Suprapubic skin (tissue), 4 donors: Measurements from ENCODE around the gene SLC10A1. TPM values are rescaled to one million over a fixed set of nuclear protein-coding genes. Genes with fewer than 3 reads are reported as not detected.
"Not testable (repeated sequence)": the region's sequence is repeated elsewhere in the genome, so short reads cannot be mapped to it uniquely, and the experiment has no call there.

Source experiments
- DNase-seq, 2 donors: peaks; one replicate each; pipeline ENCODE4 v3.0.0-alpha.2; 2019; ENCODE audit warnings: low spot score in 2 of 2
- H3K27ac ChIP-seq: fragments of 200-600 bp; sonication (generic); one replicate; pipeline ENCODE4 v1.5.1; 2019
- H3K27me3 ChIP-seq: fragments of 200-600 bp; sonication (generic); one replicate; pipeline ENCODE4 v1.5.1; 2019
- H3K36me3 ChIP-seq: fragments of 200-600 bp; sonication (generic); one replicate; pipeline ENCODE4 v1.5.1; 2019
- H3K4me1 ChIP-seq: fragments of 200-600 bp; sonication (generic); one replicate; pipeline ENCODE4 v1.5.1; 2019
- H3K4me3 ChIP-seq: fragments of 200-600 bp; sonication (generic); one replicate; pipeline ENCODE4 v1.5.1; 2019; ENCODE audit warnings: mild to moderate bottlenecking
- H3K9me3 ChIP-seq: fragments of 200-600 bp; sonication (generic); one replicate; pipeline ENCODE4 v1.5.1; 2019
- CTCF ChIP-seq, 2 donors: fragments of 200-600 bp in 1 of 2; fragments of 450-650 bp in 1 of 2; sonication (generic) in 1 of 2; IDR thresholded peaks; one replicate each; pipeline ENCODE4 v1.5.1; 2016 to 2019; ENCODE audit warnings: antibody characterized with exemption in 2 of 2, mild to moderate bottlenecking in 1 of 2, moderate library complexity in 1 of 2
- EP300 ChIP-seq: sonication (generic); formaldehyde crosslinking; IDR thresholded peaks from one replicate; pipeline ENCODE4 v1.6.1; 2017; ENCODE audit warnings: antibody characterized with exemption
- POLR2A ChIP-seq, 2 donors: fragments of 450-650 bp; IDR thresholded peaks; one replicate each; pipeline ENCODE4 v1.6.1; 2017; ENCODE audit warnings: antibody characterized with exemption in 2 of 2, mild to moderate bottlenecking in 2 of 2, moderate library complexity in 2 of 2
- POLR2AphosphoS5 ChIP-seq, 3 donors: sonication (generic); formaldehyde crosslinking; IDR thresholded peaks; one replicate each; pipeline ENCODE4 v1.6.1; 2017; ENCODE audit warnings: antibody characterized with exemption in 3 of 3
- WGBS: methylation state at CpG from one replicate; pipeline ENCODE4 v1.1.5; 2018; 5-methylcytosine and 5-hydroxymethylcytosine counted together
- total RNA-seq, 4 donors: library from RNA; depleted of rRNA; stranded (reverse); fragments of >200 nt; gene quantifications; one replicate each; pipeline ENCODE4 v1.1.0, GENCODE V29; 2016

Gene SLC10A1
- total RNA-seq, 4 donors from 2014 or later = not detected

- H3K9me3 ChIP-seq = peaks cover 4% of the 10 kb centered on the region
- TF ChIP-seq CTCF (IDR thresholded peaks at IDR 0.05) = no peak
- no peak for TF ChIP-seq POLR2AphosphoS5 (IDR thresholded peaks at IDR 0.05)
- no peak for TF ChIP-seq EP300
- TF ChIP-seq POLR2A (IDR thresholded peaks at IDR 0.05) = no peak
- no peak overlapping the region for H3K27ac ChIP-seq
- 80% methylated on average over 1 of the region's 1 CpG for WGBS
- H3K4me3 ChIP-seq = no peak overlapping the region
- H3K36me3 ChIP-seq = no peaks in the 10 kb centered on the region
- H3K27me3 ChIP-seq = no peaks in the 10 kb centered on the region
- DNase-seq = no peak
- H3K4me1 ChIP-seq = peaks cover 9% of the 10 kb centered on the region
Observed at GRCh38 chr14:69741055-69741454, 56.0 kb downstream of the SLC10A1 start.

DNA sequence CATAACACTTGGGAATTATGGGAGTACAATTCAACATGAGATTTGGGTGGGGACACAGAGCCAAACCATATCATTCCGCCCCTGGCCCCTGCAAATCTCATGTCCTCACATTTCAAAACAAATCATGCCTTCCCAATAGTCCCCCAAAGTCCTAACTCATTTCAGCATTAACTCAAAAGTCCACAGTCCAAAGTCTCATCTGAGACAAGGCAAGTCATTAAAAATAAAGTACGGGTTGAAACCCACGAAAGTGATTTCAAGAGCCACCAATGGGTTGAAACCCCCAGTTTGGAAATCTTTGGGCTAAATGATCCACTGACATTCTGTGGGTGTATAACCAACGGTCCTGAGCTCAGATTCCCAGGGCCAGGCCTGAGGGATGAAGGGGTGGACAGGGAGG, 60.6 kb downstream of the SLC10A1 start:
- H3K36me3 ChIP-seq, DNase-seq: not testable (repeated sequence)

DNA sequence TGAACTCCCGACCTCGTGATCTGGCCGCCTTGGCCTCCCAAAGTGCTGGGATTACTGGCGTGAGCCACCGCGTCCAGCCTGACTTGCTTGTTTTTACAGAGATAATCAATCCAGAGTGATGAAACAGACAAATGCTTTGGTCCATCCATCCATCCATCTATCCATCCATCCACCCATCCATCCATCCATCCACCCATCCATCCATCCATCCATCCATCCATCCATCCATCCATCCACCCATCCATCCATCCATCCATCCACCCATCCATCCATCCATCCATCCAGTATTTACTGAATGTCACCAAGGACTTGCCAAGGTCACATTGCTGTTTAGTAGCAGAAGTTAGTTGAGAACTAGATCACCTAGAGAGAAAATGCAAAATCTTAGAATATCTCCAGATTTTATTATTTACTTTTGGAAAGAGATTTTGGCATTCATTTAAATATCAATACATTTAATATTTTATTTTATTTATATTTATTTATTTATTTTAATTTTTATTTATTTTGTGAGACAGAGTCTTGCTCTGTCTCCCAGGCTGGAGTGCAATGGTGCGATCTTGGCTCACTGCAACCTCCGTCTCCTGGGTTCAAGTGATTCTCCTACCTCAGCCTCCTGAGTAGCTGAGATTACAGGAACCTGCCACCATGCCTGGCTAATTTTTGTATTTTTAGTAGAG, 65.0 kb downstream of the SLC10A1 start:
- H3K36me3 ChIP-seq, H3K27ac ChIP-seq, H3K4me1 ChIP-seq, H3K9me3 ChIP-seq, H3K4me3 ChIP-seq, H3K27me3 ChIP-seq: not testable (repeated sequence)
- 88% methylated on average over 8 of the region's 8 CpGs for WGBS
- DNase-seq = peak in 1 of 2 donors; percentile 35

More for the DNA sequence above, 60.6 kb downstream of the SLC10A1 start:
- not testable (repeated sequence) for H3K4me1 ChIP-seq, H3K27me3 ChIP-seq, H3K9me3 ChIP-seq, H3K4me3 ChIP-seq, H3K27ac ChIP-seq
- WGBS = 84% methylated on average over 4 of the region's 4 CpGs

- H3K36me3 ChIP-seq = no peaks in the 10 kb centered on the region
- H3K27ac ChIP-seq = no peak overlapping the region
- WGBS = 85% methylated on average over 4 of the region's 4 CpGs
- TF ChIP-seq CTCF (IDR thresholded peaks at IDR 0.05) (no peak), POLR2AphosphoS5 (IDR thresholded peaks at IDR 0.05) (no peak), POLR2A (IDR thresholded peaks at IDR 0.05) (no peak), EP300 (no peak)
- no peaks in the 10 kb centered on the region for H3K27me3 ChIP-seq
- no peaks in the 10 kb centered on the region for H3K9me3 ChIP-seq
- H3K4me1 ChIP-seq = peaks cover 17% of the 10 kb centered on the region
- DNase-seq = no peak
- no peak overlapping the region for H3K4me3 ChIP-seq
Observed at GRCh38 chr14:69727860-69728259, 69.2 kb downstream of the SLC10A1 start.

- no peaks in the 10 kb centered on the region for H3K9me3 ChIP-seq
- H3K36me3 ChIP-seq = no peaks in the 10 kb centered on the region
- H3K27me3 ChIP-seq = no peaks in the 10 kb centered on the region
- H3K4me1 ChIP-seq = peaks cover 17% of the 10 kb centered on the region
- H3K27ac ChIP-seq = peak overlapping the region; percentile 36
- DNase-seq = peak; percentile 91 to 93
- TF ChIP-seq CTCF (IDR thresholded peaks at IDR 0.05) = peak; percentile 95 to 96
- TF ChIP-seq EP300 = no peak
- WGBS = 3% methylated on average over 42 of the region's 51 CpGs
- peak overlapping the region; percentile 52 for H3K4me3 ChIP-seq
Observed at GRCh38 chr14:69726761-69727511, 70.1 kb downstream of the SLC10A1 start.

Other genes starting within 250 kb of the SLC10A1 start
- under 1 TPM in 2 of 4 donors, not detected in 2; 0.13 to 0.34 TPM for gene CCDC177, start 222.4 kb downstream of the SLC10A1 start, total RNA-seq
- 10 to 100 TPM; 45.1 to 60.4 (median 56.7) TPM for gene SUSD6, start 185.6 kb downstream of the SLC10A1 start, total RNA-seq
- gene SRSF5, start 30.1 kb downstream of the SLC10A1 start, total RNA-seq = 1,000 to 10,000 TPM in 1 of 4 donors, 100 to 1,000 TPM in 3; 342 to 1,053 (median 453) TPM
- gene SMOC1, start 82.2 kb upstream of the SLC10A1 start, total RNA-seq = 1 to 10 TPM in 3 of 4 donors, under 1 TPM in 1; 0.72 to 3.1 (median 1.6) TPM